IMR-90 (cell line): ENCODE measurements around the gene MCTP2. TPM values are rescaled to one million over a fixed set of nuclear protein-coding genes. Genes with fewer than 3 reads are reported as not detected.

Experiments
- ATAC-seq: fragments of 200-7000 bp; cut with Tn5 transposase; 2 replicates; pipeline ENCODE4 v1.9.1; 2020; ENCODE audit warnings: low read depth, mild to moderate bottlenecking, moderate library complexity
- BruUV-seq: library from RNA; stranded (reverse); fragments of 400-500 nt; replicated peaks from 2 replicates; lab custom pipeline; 2021; lab: Mats Ljungman, UMichigan
- CTCF ChIA-PET: fragments of 300-600 bp; formaldehyde crosslinking; extraction: SDS; loops from one replicate; lab custom pipeline; 2021; ENCODE audit warnings: antibody characterized with exemption; lab: Yijun Ruan, JAX
- POLR2A ChIA-PET: fragments of 300-600 bp; sonication (Branson Sonifier 250); formaldehyde crosslinking; loops from one replicate; lab custom pipeline; 2022; ENCODE audit warnings: antibody characterized with exemption; ENCODE audit not compliant: unreplicated experiment; lab: Charles Lee
- DNase-seq: peaks from one replicate; pipeline ENCODE4 v3.0.0; 2013
- H2AFZ ChIP-seq: replicated peaks from 2 replicates; pipeline ENCODE3; 2013; ENCODE audit warnings: low read length, mild to moderate bottlenecking; ENCODE audit not compliant: poor library complexity
- H2AK5ac ChIP-seq: 2 replicates; pipeline ENCODE4 v1.6.1; 2013; ENCODE audit warnings: low read depth, low read length, inconsistent platforms
- H2AK9ac ChIP-seq: replicated peaks from 2 replicates; pipeline ENCODE3; 2013; ENCODE audit warnings: mild to moderate bottlenecking, low read depth, low read length, moderate library complexity; ENCODE audit not compliant: poor library complexity
- H2BK120ac ChIP-seq: 2 replicates; pipeline ENCODE4 v1.6.1; 2013; ENCODE audit warnings: low read depth, low read length, inconsistent platforms
- H2BK15ac ChIP-seq: 3 replicates; pipeline ENCODE4 v1.6.1; 2013; ENCODE audit warnings: low read depth, low read length, inconsistent platforms
- H2BK20ac ChIP-seq: 2 replicates; pipeline ENCODE4 v1.6.1; 2013; ENCODE audit warnings: low read depth, mild to moderate bottlenecking, inconsistent platforms, low read length, moderate library complexity
- H2BK5ac ChIP-seq: 2 replicates; pipeline ENCODE4 v1.6.1; 2013; ENCODE audit warnings: mild to moderate bottlenecking, low read depth, low read length, inconsistent platforms; ENCODE audit not compliant: poor library complexity, severe bottlenecking
- H3K14ac ChIP-seq: replicated peaks from 2 replicates; pipeline ENCODE4 v1.6.1; 2013; ENCODE audit warnings: low read depth, low read length, inconsistent platforms
- H3K18ac ChIP-seq: 2 replicates; pipeline ENCODE4 v1.6.1; 2013; ENCODE audit warnings: low read depth, low read length, control low read depth
- H3K23ac ChIP-seq: 2 replicates; pipeline ENCODE4 v1.6.1; 2013; ENCODE audit warnings: low read depth, low read length, inconsistent platforms
- H3K27ac ChIP-seq: 2 replicates; pipeline ENCODE4 v1.5.1; 2013; ENCODE audit warnings: mild to moderate bottlenecking, control low read depth, low read length; ENCODE audit not compliant: insufficient read depth
- H3K27me3 ChIP-seq: 2 replicates; pipeline ENCODE4 v1.6.1; 2013; ENCODE audit warnings: low read length; ENCODE audit not compliant: control insufficient read depth, insufficient read depth
- H3K36me3 ChIP-seq: 2 replicates; pipeline ENCODE4 v1.6.1; 2013; ENCODE audit warnings: low read length, mixed read lengths; ENCODE audit not compliant: control insufficient read depth, insufficient read depth
- H3K4ac ChIP-seq: 2 replicates; pipeline ENCODE4 v1.6.1; 2013; ENCODE audit warnings: low read depth, low read length, inconsistent platforms
- H3K4me1 ChIP-seq: 2 replicates; pipeline ENCODE4 v1.6.1; 2013; ENCODE audit warnings: low read length, mixed read lengths; ENCODE audit not compliant: control insufficient read depth, insufficient read depth
- H3K4me2 ChIP-seq: 2 replicates; pipeline ENCODE4 v1.6.1; 2013; ENCODE audit warnings: low read depth, mild to moderate bottlenecking, control low read depth, low read length, moderate library complexity
- H3K4me3 ChIP-seq: 2 replicates; pipeline ENCODE4 v1.5.1; 2013; ENCODE audit warnings: low read depth, mild to moderate bottlenecking, control low read depth, low read length, moderate library complexity; ENCODE audit not compliant: insufficient read depth
- H3K56ac ChIP-seq: 2 replicates; pipeline ENCODE4 v1.6.1; 2013; ENCODE audit warnings: low read length, inconsistent platforms; ENCODE audit not compliant: insufficient read depth; ENCODE audit errors: extremely low read depth
- H3K79me1 ChIP-seq, 2 experiments: 2 replicates each; pipeline ENCODE4 v1.6.1; 2013; ENCODE audit warnings: low read length in 2 of 2, inconsistent platforms in 1 of 2, low read depth in 1 of 2
- H3K9ac ChIP-seq: 2 replicates; pipeline ENCODE4 v1.6.1; 2013; ENCODE audit warnings: low read depth, low read length, control low read depth
- H3K9me1 ChIP-seq: 2 replicates; pipeline ENCODE4 v1.6.1; 2013; ENCODE audit warnings: low read length, inconsistent platforms; ENCODE audit not compliant: insufficient read depth
- H3K9me3 ChIP-seq: 2 replicates; pipeline ENCODE4 v1.6.1; 2013; ENCODE audit warnings: low read length; ENCODE audit not compliant: control insufficient read depth, insufficient read depth
- H4K20me1 ChIP-seq: 2 replicates; pipeline ENCODE4 v1.6.1; 2013; ENCODE audit warnings: low read length, inconsistent platforms; ENCODE audit not compliant: insufficient read depth
- H4K5ac ChIP-seq: 2 replicates; pipeline ENCODE4 v1.6.1; 2013; ENCODE audit warnings: mild to moderate bottlenecking, low read depth, low read length, control low read depth
- H4K8ac ChIP-seq, 2 experiments: 2 replicates each; pipeline ENCODE4 v1.6.1; 2013; ENCODE audit warnings: low read depth in 2 of 2, low read length in 2 of 2, control low read depth in 1 of 2, inconsistent platforms in 1 of 2
- H4K91ac ChIP-seq: 2 replicates; pipeline ENCODE4 v1.6.1; 2013; ENCODE audit warnings: low read depth, low read length, inconsistent platforms; ENCODE audit not compliant: insufficient read depth
- BHLHE40 ChIP-seq: fragments of 150-350 bp; IDR thresholded peaks from 2 replicates; pipeline ENCODE4 v1.6.1; 2016; ENCODE audit warnings: mild to moderate bottlenecking, low read depth, low read length
- CEBPB ChIP-seq: IDR thresholded peaks from 2 replicates; pipeline ENCODE4 v1.6.1; 2012; ENCODE audit warnings: low read depth, low read length, improper control_type of control experiment
- CHD1 ChIP-seq: IDR thresholded peaks from 2 replicates; pipeline ENCODE4 v1.6.1; 2012; ENCODE audit warnings: low read depth, low read length, improper control_type of control experiment
- FOS ChIP-seq: fragments of 150-350 bp; IDR thresholded peaks from 2 replicates; pipeline ENCODE4 v1.6.1; 2016; ENCODE audit warnings: low read depth, low read length
- MAFK ChIP-seq: IDR thresholded peaks from 2 replicates; pipeline ENCODE4 v1.6.1; 2012; ENCODE audit warnings: low read depth, low read length, improper control_type of control experiment
- MAZ ChIP-seq: IDR thresholded peaks from 2 replicates; pipeline ENCODE4 v1.6.1; 2012; ENCODE audit warnings: low read depth, mild to moderate bottlenecking, low read length, improper control_type of control experiment, moderate library complexity, borderline replicate concordance
- MXI1 ChIP-seq: IDR thresholded peaks from 2 replicates; pipeline ENCODE4 v1.6.1; 2012; ENCODE audit warnings: low read depth, mild to moderate bottlenecking, low read length, moderate library complexity, borderline replicate concordance
- NFE2L2 ChIP-seq: fragments of 150-350 bp; IDR thresholded peaks from 2 replicates; pipeline ENCODE4 v1.6.1; 2016; ENCODE audit warnings: low read depth, mild to moderate bottlenecking, low read length
- POLR2A ChIP-seq: IDR thresholded peaks from 2 replicates; pipeline ENCODE4 v1.6.1; 2012; ENCODE audit warnings: mild to moderate bottlenecking, low read depth, low read length
- RAD21 ChIP-seq: IDR thresholded peaks from 2 replicates; pipeline ENCODE4 v1.6.1; 2012; ENCODE audit warnings: low read length, improper control_type of control experiment
- RCOR1 ChIP-seq: IDR thresholded peaks from 2 replicates; pipeline ENCODE4 v1.6.1; 2012; ENCODE audit warnings: mild to moderate bottlenecking, low read length, improper control_type of control experiment; ENCODE audit not compliant: insufficient replicate concordance
- RFX5 ChIP-seq: IDR thresholded peaks from 2 replicates; pipeline ENCODE4 v1.8.0; 2012; ENCODE audit warnings: low read depth, mild to moderate bottlenecking, low read length, moderate library complexity
- SMC3 ChIP-seq: fragments of 150-350 bp; IDR thresholded peaks from 2 replicates; pipeline ENCODE4 v1.6.1; 2016; ENCODE audit warnings: low read depth, mild to moderate bottlenecking, antibody characterized with exemption, low read length, moderate library complexity
- WGBS, 2 experiments: methylation state at CpG; one replicate each; pipeline versions ENCODE4 v1.1.5 to v1.1.7; 2013; ENCODE audit warnings: missing lambda C conversion rate in 2 of 2; ENCODE audit not compliant: insufficient read length in 1 of 2; ENCODE audit errors: extremely low coverage in 2 of 2; 5-methylcytosine and 5-hydroxymethylcytosine counted together
- dilution Hi-C: fragments of 300-500 bp; cut with HindIII; formaldehyde crosslinking; loops from one replicate; pipeline ENCODE4 v1.14.3; 2018; ENCODE audit warnings: low sequenced_read_pairs; ENCODE audit not compliant: unreplicated experiment
- in situ Hi-C: fragments of 300-500 bp; cut with MboI; formaldehyde crosslinking; loops from 3 replicates; pipeline ENCODE4 v1.14.3; 2019; ENCODE audit warnings: low sequenced_read_pairs, inconsistent platforms, mixed read lengths
- intact Hi-C: fragments of 100-400 bp; cut with micrococcal nuclease; formaldehyde crosslinking; loops from 2 replicates; pipeline ENCODE4 v1.10.0; 2022
- polyA plus RNA-seq, 3 experiments: library from polyadenylated mRNA; depleted of rRNA; stranded (reverse); fragments of >200 nt; gene quantifications; 2 replicates each; pipeline ENCODE4 v1.2.3, GENCODE V29; 2012; ENCODE audit warnings: low replicate concordance in 1 of 3
- total RNA-seq: library from RNA; depleted of rRNA; stranded (reverse); fragments of >200 nt; gene quantifications from 2 replicates; pipeline ENCODE4 v1.2.3, GENCODE V29; 2012
- TF ChIP-seq, protein P1 (sequence below): fragments of 150-350 bp; IDR thresholded peaks from 2 replicates; pipeline ENCODE4 v1.6.1; 2016; ENCODE audit warnings: low read depth, mild to moderate bottlenecking, low read length, moderate library complexity, borderline replicate concordance
- TF ChIP-seq, protein P2 (sequence below): fragments of 150-350 bp; IDR thresholded peaks from 2 replicates; pipeline ENCODE4 v1.6.1; 2017; ENCODE audit warnings: mild to moderate bottlenecking, antibody characterized with exemption, low read length, low read depth
- TF ChIP-seq, protein P3 (sequence below): conservative IDR thresholded peaks from 2 replicates; pipeline ENCODE4 v1.5.1; 2012; ENCODE audit warnings: mild to moderate bottlenecking, low read depth, low read length, improper control_type of control experiment

Gene MCTP2
- total and polyA plus RNA-seq, 2 of the 4 experiments (the other 2 are of a cell fraction) = 5.1 to 9.9 TPM

DNA sequence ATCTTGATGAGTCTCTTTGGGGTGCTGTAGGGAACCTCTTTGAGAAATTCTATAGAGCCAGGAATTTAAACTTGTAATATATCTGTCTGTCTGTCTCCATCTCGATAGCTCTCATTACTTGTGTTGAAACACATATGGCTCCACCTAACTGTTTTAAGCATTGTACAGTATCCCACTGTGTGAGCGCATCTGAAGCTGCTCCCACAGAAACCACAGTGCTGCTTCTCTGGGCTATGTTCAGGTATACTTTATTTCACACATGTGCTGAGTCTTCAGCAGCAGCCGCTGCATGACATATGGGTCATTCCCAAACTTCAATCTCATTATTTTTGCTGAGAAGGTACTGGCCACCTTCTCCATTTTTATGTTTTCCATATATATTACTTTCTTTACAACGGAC is 63.9 kb downstream of the MCTP2 start:
- no peak overlapping the region for H2AK5ac ChIP-seq
- ChIA-PET CTCF (interaction anchor here (1.3 kb wide), 1 partner anchor 49 kb away, joined by 3 read pairs; no protein-coding TSS in a partner anchor), POLR2A (no interaction called here)
- no peak overlapping the region for H3K14ac ChIP-seq
- H3K9me1 ChIP-seq = no peaks in the 10 kb centered on the region; the same call in 1 of the 2 replicates
- H3K4me2 ChIP-seq = no peak overlapping the region
- no peak overlapping the region for H3K23ac ChIP-seq
- H4K5ac ChIP-seq = no peak overlapping the region
- WGBS, 2 experiments = no CpG with 5 or more reads among the region's 4 CpGs
- H3K27ac ChIP-seq = no peak overlapping the region
- intact Hi-C loops = no loop called here
- H3K4me3 ChIP-seq = no peak overlapping the region
- no peak overlapping the region for H2AFZ ChIP-seq
- H3K27me3 ChIP-seq = no peaks in the 10 kb centered on the region
- no peaks in the 10 kb centered on the region for H3K9me3 ChIP-seq
- H2AK9ac ChIP-seq = no peak overlapping the region
- H2BK15ac ChIP-seq = no peak overlapping the region
- H3K79me1 ChIP-seq = peaks cover 0 to 6% of the 10 kb centered on the region in 2 experiments; a peak in 2 of 4 replicates
- H3K4me1 ChIP-seq = peaks cover 4% of the 10 kb centered on the region
- H2BK20ac ChIP-seq = no peak overlapping the region
- H4K91ac ChIP-seq = no peak overlapping the region
- no peak overlapping the region for H3K56ac ChIP-seq
- no peak for TF ChIP-seq NFE2L2
- no peak for TF ChIP-seq CEBPB
- TF ChIP-seq CHD1 = no peak
- TF ChIP-seq MAZ = no peak
- TF ChIP-seq, protein P1, sequence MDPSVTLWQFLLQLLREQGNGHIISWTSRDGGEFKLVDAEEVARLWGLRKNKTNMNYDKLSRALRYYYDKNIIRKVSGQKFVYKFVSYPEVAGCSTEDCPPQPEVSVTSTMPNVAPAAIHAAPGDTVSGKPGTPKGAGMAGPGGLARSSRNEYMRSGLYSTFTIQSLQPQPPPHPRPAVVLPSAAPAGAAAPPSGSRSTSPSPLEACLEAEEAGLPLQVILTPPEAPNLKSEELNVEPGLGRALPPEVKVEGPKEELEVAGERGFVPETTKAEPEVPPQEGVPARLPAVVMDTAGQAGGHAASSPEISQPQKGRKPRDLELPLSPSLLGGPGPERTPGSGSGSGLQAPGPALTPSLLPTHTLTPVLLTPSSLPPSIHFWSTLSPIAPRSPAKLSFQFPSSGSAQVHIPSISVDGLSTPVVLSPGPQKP = no peak
- TF ChIP-seq RCOR1 = no peak
- no peak for TF ChIP-seq MXI1
- no peak for TF ChIP-seq RAD21
- TF ChIP-seq, protein P2, sequence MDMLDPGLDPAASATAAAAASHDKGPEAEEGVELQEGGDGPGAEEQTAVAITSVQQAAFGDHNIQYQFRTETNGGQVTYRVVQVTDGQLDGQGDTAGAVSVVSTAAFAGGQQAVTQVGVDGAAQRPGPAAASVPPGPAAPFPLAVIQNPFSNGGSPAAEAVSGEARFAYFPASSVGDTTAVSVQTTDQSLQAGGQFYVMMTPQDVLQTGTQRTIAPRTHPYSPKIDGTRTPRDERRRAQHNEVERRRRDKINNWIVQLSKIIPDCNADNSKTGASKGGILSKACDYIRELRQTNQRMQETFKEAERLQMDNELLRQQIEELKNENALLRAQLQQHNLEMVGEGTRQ = no peak
- TF ChIP-seq SMC3 = no peak
- TF ChIP-seq POLR2A = no peak
- no peak for TF ChIP-seq RFX5
- no peak for TF ChIP-seq FOS
- TF ChIP-seq MAFK = no peak
- TF ChIP-seq, protein P3, sequence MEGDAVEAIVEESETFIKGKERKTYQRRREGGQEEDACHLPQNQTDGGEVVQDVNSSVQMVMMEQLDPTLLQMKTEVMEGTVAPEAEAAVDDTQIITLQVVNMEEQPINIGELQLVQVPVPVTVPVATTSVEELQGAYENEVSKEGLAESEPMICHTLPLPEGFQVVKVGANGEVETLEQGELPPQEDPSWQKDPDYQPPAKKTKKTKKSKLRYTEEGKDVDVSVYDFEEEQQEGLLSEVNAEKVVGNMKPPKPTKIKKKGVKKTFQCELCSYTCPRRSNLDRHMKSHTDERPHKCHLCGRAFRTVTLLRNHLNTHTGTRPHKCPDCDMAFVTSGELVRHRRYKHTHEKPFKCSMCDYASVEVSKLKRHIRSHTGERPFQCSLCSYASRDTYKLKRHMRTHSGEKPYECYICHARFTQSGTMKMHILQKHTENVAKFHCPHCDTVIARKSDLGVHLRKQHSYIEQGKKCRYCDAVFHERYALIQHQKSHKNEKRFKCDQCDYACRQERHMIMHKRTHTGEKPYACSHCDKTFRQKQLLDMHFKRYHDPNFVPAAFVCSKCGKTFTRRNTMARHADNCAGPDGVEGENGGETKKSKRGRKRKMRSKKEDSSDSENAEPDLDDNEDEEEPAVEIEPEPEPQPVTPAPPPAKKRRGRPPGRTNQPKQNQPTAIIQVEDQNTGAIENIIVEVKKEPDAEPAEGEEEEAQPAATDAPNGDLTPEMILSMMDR = no peak
- no peak for TF ChIP-seq BHLHE40
- H4K8ac ChIP-seq = no peak overlapping the region
- BruUV-seq = no TSS peak
- in situ Hi-C loops = no loop called here
- H4K20me1 ChIP-seq = no peaks in the 10 kb centered on the region
- H3K4ac ChIP-seq = peak overlapping the region; percentile 71
- ATAC-seq = no peak
- dilution Hi-C loops = no loop called here
- no peak overlapping the region for H2BK5ac ChIP-seq
- no peak overlapping the region; the same call in 1 of the 2 replicates for H3K18ac ChIP-seq
- no peaks in the 10 kb centered on the region for H3K36me3 ChIP-seq
- no peak overlapping the region for H3K9ac ChIP-seq
- H2BK120ac ChIP-seq = no peak overlapping the region
- DNase-seq = no peak
